ENCODE data around the gene DUS1L. TPM values are rescaled to one million over a fixed set of nuclear protein-coding genes. Genes with fewer than 3 reads are reported as not detected.

DUS1L gene
- total RNA-seq, 5 donors from 2014 or later (not counting 1 experiment from before 2014, with no cell fraction given) = 137 to 186 (median 177) TPM

DNA sequence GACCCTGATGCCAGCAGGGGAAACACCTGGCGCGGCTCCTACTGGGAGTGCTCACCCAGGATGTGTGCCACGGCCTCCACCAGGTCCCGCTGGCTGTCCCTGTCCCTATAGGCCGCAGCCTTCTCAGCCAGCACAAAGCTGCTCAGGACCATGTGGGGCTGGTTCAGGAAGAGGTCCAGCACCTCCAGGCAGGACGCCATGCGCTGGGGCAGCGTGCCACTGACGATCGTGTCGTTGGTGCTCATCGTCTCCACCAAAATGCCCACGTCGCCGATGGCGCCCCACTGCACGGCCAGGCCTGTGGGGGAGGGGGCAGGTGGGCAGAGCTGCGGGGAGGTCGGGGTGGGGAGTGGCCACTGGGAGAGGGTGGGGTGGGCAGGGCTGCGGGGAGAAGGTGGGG is 15.9 kb upstream of the DUS1L start:
- Histone ChIP-seq H3K9me3 (no peaks in the 10 kb centered on the region), H3K27ac (ENCODE audit: low read length) (no peak overlapping the region), H3K4me1 (ENCODE audit: control insufficient read depth in 1 of 2, extremely low read depth in 1 of 2, insufficient read depth in 2 of 2, low read length in 2 of 2) (no peaks in the 10 kb centered on the region), H3K4me3 (ENCODE audit: control insufficient read depth in 1 of 2, extremely low read depth in 1 of 2, low read length in 1 of 2) (no peak overlapping the region), H3K36me3 (ENCODE audit: control insufficient read depth in 2 of 2, extremely low read depth in 1 of 2, insufficient read depth in 1 of 2, low read length in 1 of 2) (peaks cover 41 to 60% of the 10 kb centered on the region in 2 donors), H3K27me3 (replicated peaks in 1 of 2; ENCODE audit: control insufficient read depth in 2 of 2, extremely low read depth in 1 of 2, insufficient read depth in 2 of 2, low read length in 1 of 2) (no peaks in the 10 kb centered on the region)
- Mint-ChIP-seq H3K27ac (no peak overlapping the region), H3K9me3 (no peaks in the 10 kb centered on the region), H3K36me3 (peaks cover 8% of the 10 kb centered on the region), H3K27me3 (no peaks in the 10 kb centered on the region), H3K4me1 (no peaks in the 10 kb centered on the region), H3K4me3 (no peak overlapping the region)
- ATAC-seq (replicated peaks in 1 of 4) = no peak
- CTCF ChIA-PET = no interaction called here
- DNase-seq = peak in 1 of 35 experiments; percentile 1
- 95% methylated on average over 19 of the region's 20 CpGs for WGBS (ENCODE audit: insufficient coverage)
- POLR2A ChIA-PET = no interaction called here

DNA sequence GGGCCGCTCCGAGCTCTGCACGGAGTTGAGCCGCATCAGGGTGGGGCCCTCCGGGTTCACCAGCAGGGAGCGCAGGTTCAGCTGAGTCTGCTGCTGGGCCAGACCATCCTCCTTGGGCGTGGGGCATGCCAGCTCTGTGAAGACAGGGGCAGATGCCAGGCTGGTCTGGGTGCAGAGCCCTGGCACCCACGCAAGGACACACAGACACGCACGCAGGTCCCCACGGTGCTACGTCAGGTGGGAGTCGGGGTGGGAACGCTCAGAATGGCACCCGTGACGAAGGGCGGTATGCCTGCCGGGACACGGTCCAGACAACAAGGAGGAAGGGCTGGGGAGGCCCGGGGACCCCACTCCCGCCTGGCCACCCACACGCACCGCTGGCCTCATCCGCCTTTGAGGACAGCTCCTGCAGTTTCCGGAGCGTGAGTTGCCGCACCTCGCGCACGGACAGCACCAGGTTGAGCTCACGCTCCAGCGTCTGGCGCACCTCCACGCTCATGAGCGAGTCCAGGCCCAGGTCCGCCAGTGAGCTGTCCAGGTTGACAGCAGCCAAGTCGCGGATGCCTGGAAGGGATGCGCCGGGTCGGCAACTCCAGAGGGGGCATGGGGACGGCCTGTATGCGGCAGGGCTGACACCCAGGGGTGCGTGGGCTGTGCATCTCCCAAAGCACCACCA is 15.3 kb upstream of the DUS1L start:
- ChIA-PET POLR2A (no interaction called here), CTCF (no interaction called here)
- DNase-seq = no peak
- Mint-ChIP-seq H3K36me3 (peaks cover 8% of the 10 kb centered on the region), H3K27ac (no peak overlapping the region), H3K27me3 (no peaks in the 10 kb centered on the region), H3K9me3 (no peaks in the 10 kb centered on the region), H3K4me3 (no peak overlapping the region), H3K4me1 (no peaks in the 10 kb centered on the region)
- no peak overlapping the region for H3K4me3 ChIP-seq (ENCODE audit: control insufficient read depth in 1 of 2, extremely low read depth in 1 of 2, low read length in 1 of 2)
- H3K27ac ChIP-seq (ENCODE audit: low read length) = no peak overlapping the region
- peaks cover 37 to 57% of the 10 kb centered on the region in 2 donors for H3K36me3 ChIP-seq (ENCODE audit: control insufficient read depth in 2 of 2, extremely low read depth in 1 of 2, insufficient read depth in 1 of 2, low read length in 1 of 2)
- H3K4me1 ChIP-seq (ENCODE audit: control insufficient read depth in 1 of 2, extremely low read depth in 1 of 2, insufficient read depth in 2 of 2, low read length in 2 of 2) = no peaks in the 10 kb centered on the region
- no peak for ATAC-seq (replicated peaks in 1 of 4)
- H3K27me3 ChIP-seq (replicated peaks in 1 of 2; ENCODE audit: control insufficient read depth in 2 of 2, extremely low read depth in 1 of 2, insufficient read depth in 2 of 2, low read length in 1 of 2) = no peaks in the 10 kb centered on the region
- no peaks in the 10 kb centered on the region for H3K9me3 ChIP-seq
- 94% methylated on average over 38 of the region's 44 CpGs for WGBS (ENCODE audit: insufficient coverage)

DNA sequence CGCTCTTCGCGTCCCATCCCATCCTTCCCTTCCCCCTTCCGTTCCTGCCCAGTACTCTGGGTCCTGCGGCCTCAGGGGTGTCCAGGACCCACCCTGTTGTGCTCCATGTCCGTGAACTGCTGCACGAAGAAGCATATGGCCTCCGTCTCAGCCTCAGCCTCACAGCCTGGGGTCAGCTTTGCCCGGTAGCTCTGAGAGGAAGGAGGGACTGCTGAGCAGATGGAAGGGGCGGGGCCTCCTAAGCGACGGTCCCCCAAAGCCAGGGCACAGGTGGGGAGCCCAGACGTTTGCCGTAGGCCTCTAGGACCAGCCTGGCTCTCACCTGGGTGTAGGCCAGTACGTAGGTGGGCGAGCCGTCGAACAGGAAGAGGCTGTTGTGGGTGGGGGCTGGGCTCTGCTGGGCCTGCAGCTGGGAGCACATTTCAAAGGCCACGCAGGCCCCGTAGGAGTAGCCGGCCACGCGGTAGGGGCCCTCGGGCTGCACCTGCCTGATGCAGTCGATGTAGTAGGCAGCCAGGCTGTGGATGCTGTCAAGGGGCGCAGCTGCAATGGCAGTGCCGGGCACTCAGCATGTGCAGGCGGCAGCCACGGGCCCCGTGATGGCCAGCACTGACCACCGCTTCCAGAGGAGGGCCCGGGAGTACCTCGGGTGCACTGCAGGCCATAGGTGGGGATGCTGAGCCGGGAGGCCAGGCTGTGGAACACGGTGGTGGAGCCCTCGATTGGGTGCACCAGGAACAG is 14.6 kb upstream of the DUS1L start:
- no peak overlapping the region for H3K27ac Mint-ChIP-seq
- no peaks in the 10 kb centered on the region for H3K9me3 Mint-ChIP-seq
- H3K27me3 ChIP-seq (replicated peaks in 1 of 2; ENCODE audit: control insufficient read depth in 2 of 2, extremely low read depth in 1 of 2, insufficient read depth in 2 of 2, low read length in 1 of 2) = no peaks in the 10 kb centered on the region
- H3K4me3 Mint-ChIP-seq = no peak overlapping the region
- ATAC-seq (replicated peaks in 1 of 4) (no peak), DNase-seq (no peak)
- H3K4me1 Mint-ChIP-seq = no peaks in the 10 kb centered on the region
- WGBS (ENCODE audit: insufficient coverage) = 87% methylated on average over 31 of the region's 36 CpGs
- no peaks in the 10 kb centered on the region for H3K27me3 Mint-ChIP-seq
- no peak overlapping the region for H3K4me3 ChIP-seq (ENCODE audit: control insufficient read depth in 1 of 2, extremely low read depth in 1 of 2, low read length in 1 of 2)
- no peaks in the 10 kb centered on the region for H3K4me1 ChIP-seq (ENCODE audit: control insufficient read depth in 1 of 2, extremely low read depth in 1 of 2, insufficient read depth in 2 of 2, low read length in 2 of 2)
- ChIA-PET POLR2A (no interaction called here), CTCF (no interaction called here)
- no peak overlapping the region for H3K27ac ChIP-seq (ENCODE audit: low read length)
- peaks cover 8% of the 10 kb centered on the region for H3K36me3 Mint-ChIP-seq
- no peaks in the 10 kb centered on the region for H3K9me3 ChIP-seq
- H3K36me3 ChIP-seq (ENCODE audit: control insufficient read depth in 2 of 2, extremely low read depth in 1 of 2, insufficient read depth in 1 of 2, low read length in 1 of 2) = peaks cover 31 to 52% of the 10 kb centered on the region in 2 donors

DNA sequence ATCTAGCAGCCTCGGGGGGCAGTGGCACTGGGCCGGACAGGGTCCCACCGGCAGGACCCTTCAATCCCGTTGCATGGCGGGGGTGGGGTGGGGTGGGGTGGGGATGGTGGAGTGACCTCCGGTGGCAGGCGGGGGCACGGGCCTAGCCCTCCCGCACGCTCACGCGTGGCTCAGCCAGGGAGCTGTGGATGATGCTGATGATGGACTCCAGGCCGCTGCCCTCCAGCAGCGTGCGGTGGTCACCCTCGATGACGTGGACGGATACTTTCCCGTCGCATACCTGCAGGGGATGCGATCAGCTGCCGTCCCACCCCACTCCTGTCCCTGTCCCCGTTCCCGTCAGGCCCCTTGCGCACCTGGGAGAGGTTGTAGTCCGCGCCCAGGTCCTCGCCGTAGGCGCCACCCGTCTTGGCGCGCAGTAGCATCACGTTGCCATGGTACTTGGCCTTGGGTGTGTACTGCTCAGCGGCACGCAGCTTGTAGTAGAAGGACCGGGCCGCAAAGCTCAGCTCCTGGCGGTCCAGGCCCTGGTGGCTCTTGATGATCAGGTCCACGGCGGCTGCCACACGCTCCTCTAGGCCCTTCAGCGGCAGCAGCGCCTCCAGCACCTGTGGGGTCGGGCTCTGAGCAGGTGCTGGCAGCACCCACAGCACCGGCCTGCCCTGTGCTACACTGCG is 13.5 kb upstream of the DUS1L start:
- CTCF ChIA-PET = interaction anchor here in 1 of 2 donors (0.6 kb wide), 1 partner anchor 20 kb away, joined by 3 read pairs; no protein-coding TSS in a partner anchor
- Histone ChIP-seq H3K27ac (ENCODE audit: low read length) (no peak overlapping the region), H3K4me3 (ENCODE audit: control insufficient read depth in 1 of 2, extremely low read depth in 1 of 2, low read length in 1 of 2) (no peak overlapping the region), H3K27me3 (replicated peaks in 1 of 2; ENCODE audit: control insufficient read depth in 2 of 2, extremely low read depth in 1 of 2, insufficient read depth in 2 of 2, low read length in 1 of 2) (no peaks in the 10 kb centered on the region), H3K9me3 (no peaks in the 10 kb centered on the region), H3K4me1 (ENCODE audit: control insufficient read depth in 1 of 2, extremely low read depth in 1 of 2, insufficient read depth in 2 of 2, low read length in 2 of 2) (no peaks in the 10 kb centered on the region), H3K36me3 (ENCODE audit: control insufficient read depth in 2 of 2, extremely low read depth in 1 of 2, insufficient read depth in 1 of 2, low read length in 1 of 2) (peaks cover 26 to 46% of the 10 kb centered on the region in 2 donors)
- DNase-seq = no peak
- Mint-ChIP-seq H3K9me3 (no peaks in the 10 kb centered on the region), H3K4me1 (no peaks in the 10 kb centered on the region), H3K4me3 (no peak overlapping the region), H3K27ac (no peak overlapping the region), H3K27me3 (no peaks in the 10 kb centered on the region), H3K36me3 (peaks cover 6% of the 10 kb centered on the region)
- WGBS (ENCODE audit: insufficient coverage) = 96% methylated on average over 39 of the region's 47 CpGs
- POLR2A ChIA-PET = no interaction called here
- ATAC-seq (replicated peaks in 1 of 4) = peak in 1 of 4 experiments; percentile 5

DNA sequence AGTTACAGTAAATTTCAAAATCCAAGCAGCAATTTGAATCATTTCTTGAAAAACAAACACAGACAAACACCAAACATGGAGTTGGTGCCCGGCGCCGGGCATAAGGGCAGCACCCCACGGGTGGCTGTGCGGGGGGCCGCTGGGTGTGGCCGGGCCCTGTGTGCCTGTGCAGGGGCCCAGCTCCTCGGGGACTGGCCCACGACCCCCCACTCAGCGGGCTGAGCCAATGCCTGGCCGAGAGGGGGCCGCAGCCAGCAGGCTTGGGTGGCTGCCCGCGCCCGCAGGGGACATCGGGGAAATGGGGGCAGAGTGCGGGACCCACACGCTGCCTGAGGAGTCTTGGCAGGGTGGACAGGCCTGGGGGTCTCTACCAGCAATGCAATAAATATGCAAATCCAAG is 12.8 kb upstream of the DUS1L start:
- Histone ChIP-seq H3K36me3 (ENCODE audit: control insufficient read depth in 2 of 2, extremely low read depth in 1 of 2, insufficient read depth in 1 of 2, low read length in 1 of 2) (peaks cover 21 to 41% of the 10 kb centered on the region in 2 donors), H3K4me3 (ENCODE audit: control insufficient read depth in 1 of 2, extremely low read depth in 1 of 2, low read length in 1 of 2) (no peak overlapping the region), H3K27ac (ENCODE audit: low read length) (no peak overlapping the region), H3K4me1 (ENCODE audit: control insufficient read depth in 1 of 2, extremely low read depth in 1 of 2, insufficient read depth in 2 of 2, low read length in 2 of 2) (no peaks in the 10 kb centered on the region), H3K27me3 (replicated peaks in 1 of 2; ENCODE audit: control insufficient read depth in 2 of 2, extremely low read depth in 1 of 2, insufficient read depth in 2 of 2, low read length in 1 of 2) (no peaks in the 10 kb centered on the region), H3K9me3 (no peaks in the 10 kb centered on the region)
- 81% methylated on average over 15 of the region's 18 CpGs for WGBS (ENCODE audit: insufficient coverage)
- H3K4me1 Mint-ChIP-seq = no peaks in the 10 kb centered on the region
- ChIA-PET POLR2A (interaction anchor here in 1 of 2 donors (0.6 kb wide), 1 partner anchor 17 kb away, joined by 3 read pairs; no protein-coding TSS in a partner anchor), CTCF (interaction anchor here in 1 of 2 donors (0.6 kb wide), 1 partner anchor 19 kb away, joined by 3 read pairs; no protein-coding TSS in a partner anchor)
- no peak overlapping the region for H3K4me3 Mint-ChIP-seq
- peaks cover 4% of the 10 kb centered on the region for H3K36me3 Mint-ChIP-seq
- no peak overlapping the region for H3K27ac Mint-ChIP-seq
- no peak for ATAC-seq (replicated peaks in 1 of 4)
- H3K9me3 Mint-ChIP-seq = no peaks in the 10 kb centered on the region
- no peaks in the 10 kb centered on the region for H3K27me3 Mint-ChIP-seq
- DNase-seq = no peak

DNA sequence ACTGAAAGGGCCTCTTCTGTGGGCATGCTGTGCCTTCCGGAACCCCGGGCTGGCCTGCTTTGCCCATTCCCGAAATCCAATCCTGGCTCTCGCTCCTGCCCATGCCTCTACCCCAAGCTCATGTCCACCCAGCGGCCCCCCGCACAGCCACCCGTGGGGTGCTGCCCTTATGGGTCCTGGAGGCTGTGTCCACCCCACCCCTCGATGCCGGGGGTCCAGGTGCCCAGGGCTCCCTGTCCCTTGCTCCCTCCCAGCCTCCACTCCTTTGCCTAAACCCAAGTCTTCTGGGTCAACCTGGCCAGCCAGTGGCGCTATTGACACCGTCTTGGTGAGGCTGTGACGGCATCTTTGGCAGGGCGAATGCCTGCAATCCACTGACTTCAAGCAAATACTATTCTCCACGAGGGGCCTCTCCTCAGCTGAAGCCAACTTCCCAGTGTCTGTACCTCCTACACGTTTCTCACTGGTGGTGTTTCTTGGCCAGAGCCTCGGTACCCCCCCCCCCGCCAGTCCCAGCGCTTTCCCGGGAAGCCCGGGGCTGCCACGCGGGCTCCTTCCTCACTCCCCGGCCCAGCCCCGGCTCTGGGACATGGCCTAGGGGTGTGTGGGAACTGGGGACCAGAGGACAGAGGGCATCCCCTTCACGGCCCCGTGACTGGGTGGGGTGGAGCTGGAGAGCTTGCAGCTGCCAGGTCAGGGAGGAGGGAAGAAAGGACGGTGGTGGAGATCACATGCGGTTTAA is 12.2 kb upstream of the DUS1L start:
- Mint-ChIP-seq H3K27ac (no peak overlapping the region), H3K4me3 (no peak overlapping the region), H3K9me3 (no peaks in the 10 kb centered on the region), H3K27me3 (no peaks in the 10 kb centered on the region), H3K36me3 (peaks cover 4% of the 10 kb centered on the region), H3K4me1 (no peaks in the 10 kb centered on the region)
- H3K9me3 ChIP-seq = no peaks in the 10 kb centered on the region
- POLR2A ChIA-PET = interaction anchor here in 1 of 2 donors (0.6 kb wide), 1 partner anchor 18 kb away, joined by 3 read pairs; no protein-coding TSS in a partner anchor
- WGBS (ENCODE audit: insufficient coverage) = 87% methylated on average over 21 of the region's 28 CpGs
- peaks cover 15 to 34% of the 10 kb centered on the region in 2 donors for H3K36me3 ChIP-seq (ENCODE audit: control insufficient read depth in 2 of 2, extremely low read depth in 1 of 2, insufficient read depth in 1 of 2, low read length in 1 of 2)
- no peaks in the 10 kb centered on the region for H3K27me3 ChIP-seq (replicated peaks in 1 of 2; ENCODE audit: control insufficient read depth in 2 of 2, extremely low read depth in 1 of 2, insufficient read depth in 2 of 2, low read length in 1 of 2)
- DNase-seq (no peak), ATAC-seq (replicated peaks in 1 of 4) (no peak)
- no peaks in the 10 kb centered on the region for H3K4me1 ChIP-seq (ENCODE audit: control insufficient read depth in 1 of 2, extremely low read depth in 1 of 2, insufficient read depth in 2 of 2, low read length in 2 of 2)
- H3K4me3 ChIP-seq (ENCODE audit: control insufficient read depth in 1 of 2, extremely low read depth in 1 of 2, low read length in 1 of 2) = no peak overlapping the region
- no peak overlapping the region for H3K27ac ChIP-seq (ENCODE audit: low read length)
- CTCF ChIA-PET = no interaction called here
